Measurements from ENCODE around the gene SPATA31D1.

Gene SPATA31D1

GRCh38 chr9:81986051-81986450 lies 2.5 kb upstream of the SPATA31D1 start:
- H3K4me3 ChIP-seq (ENCODE audit: low read depth, low read length), result no peak overlapping the region
- TF ChIP-seq, protein P1, sequence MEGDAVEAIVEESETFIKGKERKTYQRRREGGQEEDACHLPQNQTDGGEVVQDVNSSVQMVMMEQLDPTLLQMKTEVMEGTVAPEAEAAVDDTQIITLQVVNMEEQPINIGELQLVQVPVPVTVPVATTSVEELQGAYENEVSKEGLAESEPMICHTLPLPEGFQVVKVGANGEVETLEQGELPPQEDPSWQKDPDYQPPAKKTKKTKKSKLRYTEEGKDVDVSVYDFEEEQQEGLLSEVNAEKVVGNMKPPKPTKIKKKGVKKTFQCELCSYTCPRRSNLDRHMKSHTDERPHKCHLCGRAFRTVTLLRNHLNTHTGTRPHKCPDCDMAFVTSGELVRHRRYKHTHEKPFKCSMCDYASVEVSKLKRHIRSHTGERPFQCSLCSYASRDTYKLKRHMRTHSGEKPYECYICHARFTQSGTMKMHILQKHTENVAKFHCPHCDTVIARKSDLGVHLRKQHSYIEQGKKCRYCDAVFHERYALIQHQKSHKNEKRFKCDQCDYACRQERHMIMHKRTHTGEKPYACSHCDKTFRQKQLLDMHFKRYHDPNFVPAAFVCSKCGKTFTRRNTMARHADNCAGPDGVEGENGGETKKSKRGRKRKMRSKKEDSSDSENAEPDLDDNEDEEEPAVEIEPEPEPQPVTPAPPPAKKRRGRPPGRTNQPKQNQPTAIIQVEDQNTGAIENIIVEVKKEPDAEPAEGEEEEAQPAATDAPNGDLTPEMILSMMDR (IDR thresholded peaks at IDR 0.05; ENCODE audit: borderline replicate concordance, insufficient read depth, low read depth, low read length), result no peak

DNA sequence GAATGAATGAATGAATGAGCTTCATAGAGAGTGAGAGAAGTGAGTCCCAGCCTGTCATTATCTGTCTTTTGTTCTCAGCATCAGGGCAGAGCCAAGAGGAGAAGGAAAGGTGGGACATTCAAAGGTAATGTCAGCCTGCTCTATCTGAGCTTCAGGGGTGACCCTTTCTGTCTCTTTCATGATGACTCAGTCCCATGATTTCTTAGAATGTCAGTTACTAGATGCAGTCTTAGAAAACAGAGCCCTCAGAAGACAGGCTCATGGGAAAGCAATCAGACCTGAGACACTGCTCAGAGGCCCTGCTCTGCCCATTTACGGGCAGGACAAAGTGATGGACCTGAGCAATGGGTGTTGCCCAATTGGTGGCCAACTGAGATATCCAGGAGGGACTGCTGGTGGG lies 1.1 kb downstream of the SPATA31D1 start:
- no peak overlapping the region for H3K4me3 ChIP-seq (ENCODE audit: low read depth, low read length)
- TF ChIP-seq, protein P1 (IDR thresholded peaks at IDR 0.05; ENCODE audit: borderline replicate concordance, insufficient read depth, low read depth, low read length), result no peak

GRCh38 chr9:81993656-81994055 lies 5.1 kb downstream of the SPATA31D1 start:
- H3K4me3 ChIP-seq (ENCODE audit: low read depth, low read length), result no peak overlapping the region
- TF ChIP-seq, protein P1 (IDR thresholded peaks at IDR 0.05; ENCODE audit: borderline replicate concordance, insufficient read depth, low read depth, low read length), result no peak

GRCh38 chr9:81999806-82000205 lies 11.2 kb downstream of the SPATA31D1 start:
- H3K4me3 ChIP-seq (ENCODE audit: low read depth, low read length), result no peak overlapping the region
- TF ChIP-seq, protein P1 (IDR thresholded peaks at IDR 0.05; ENCODE audit: borderline replicate concordance, insufficient read depth, low read depth, low read length), result no peak

DNA sequence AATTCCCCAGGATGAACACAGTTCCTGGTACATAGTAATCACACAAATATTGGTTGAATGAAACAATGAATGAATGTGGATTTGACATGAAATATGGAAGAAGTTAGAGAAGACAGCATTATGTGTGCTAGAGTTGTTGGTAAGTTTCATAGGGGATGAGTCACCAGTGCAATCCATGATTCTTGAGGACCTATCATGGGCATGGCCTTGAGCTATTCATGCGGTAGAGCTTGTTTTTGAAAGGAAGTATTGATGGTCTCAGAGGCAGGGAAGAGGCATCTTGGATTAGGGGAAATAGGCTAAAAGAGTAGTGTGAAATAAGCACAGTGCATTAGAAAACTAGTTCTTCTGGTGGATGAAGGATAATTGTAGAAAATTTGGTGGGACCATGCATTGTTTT lies 22.1 kb downstream of the SPATA31D1 start:
- H3K4me3 ChIP-seq (ENCODE audit: low read depth, low read length), result no peak overlapping the region
- TF ChIP-seq, protein P1 (IDR thresholded peaks at IDR 0.05; ENCODE audit: borderline replicate concordance, insufficient read depth, low read depth, low read length), result no peak

- no peak overlapping the region for H3K4me3 ChIP-seq (ENCODE audit: low read depth, low read length)
- TF ChIP-seq, protein P1 (IDR thresholded peaks at IDR 0.05; ENCODE audit: borderline replicate concordance, insufficient read depth, low read depth, low read length), result no peak
These were observed 22.6 kb downstream of the SPATA31D1 start for GRCh38 chr9:82011133-82011532.

DNA sequence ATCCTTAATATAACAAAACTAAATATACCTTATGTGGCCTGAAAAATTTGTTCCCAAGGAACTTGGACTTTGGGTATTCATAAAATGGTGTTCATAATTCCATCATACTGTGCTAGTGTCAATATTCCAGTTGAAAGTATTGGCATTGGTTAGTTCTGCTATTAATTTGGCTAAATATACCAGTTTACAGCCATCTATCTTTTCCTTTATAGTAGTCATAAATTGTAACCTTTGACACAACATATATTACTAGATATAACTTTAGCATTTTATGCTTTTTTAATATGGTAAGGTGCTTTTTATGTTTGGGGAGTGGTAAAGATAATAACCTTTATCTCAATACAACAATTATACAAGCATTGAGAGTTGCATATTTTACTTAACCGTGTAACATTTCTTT lies 23.7 kb downstream of the SPATA31D1 start:
- no peak overlapping the region for H3K4me3 ChIP-seq (ENCODE audit: low read depth, low read length)
- TF ChIP-seq, protein P1 (IDR thresholded peaks at IDR 0.05; ENCODE audit: borderline replicate concordance, insufficient read depth, low read depth, low read length), result no peak

Measured in GM12875 (cell line).